NCI-H345 (cell line): ENCODE results near the gene RNF25.

ENCODE experiments used
- DNase-seq: peaks from one replicate; lab custom pipeline; 2025; lab: John Stamatoyannopoulos, UW

Gene RNF25

GRCh38 chr2:218626369-218626768 lies 45.4 kb downstream of the RNF25 start:
- DNase-seq = no peak

- DNase-seq = no peak
Observed at GRCh38 chr2:218623366-218623705, 48.5 kb downstream of the RNF25 start.

GRCh38 chr2:218622606-218623365 lies 49.0 kb downstream of the RNF25 start:
- DNase-seq = no peak

- no peak for DNase-seq
Observed at GRCh38 chr2:218621007-218621406, 50.8 kb downstream of the RNF25 start.

GRCh38 chr2:218618102-218618860 lies 53.5 kb downstream of the RNF25 start:
- no peak for DNase-seq

- DNase-seq = no peak
Observed at GRCh38 chr2:218615868-218616315, 55.9 kb downstream of the RNF25 start.
